Body of pancreas (tissue), 4 donors: ENCODE data around the gene TCF15. TPM values are rescaled to one million over a fixed set of nuclear protein-coding genes. Genes with fewer than 3 reads are reported as not detected.

Experiments used
- ATAC-seq: fragments of 150-250 bp; one replicate; pipeline ENCODE4 v1.9.1; 2016
- DNase-seq, 4 donors: peaks; one replicate each; pipeline ENCODE4 v3.0.0-alpha.2; 2019
- H3K27ac ChIP-seq, 4 donors: fragments of 200-600 bp; sonication (generic); 1 replicate in 3 of 4; 2 replicates in 1 of 4; pipeline versions ENCODE4 v1.5.1 to v1.6.1; 2016 to 2019; ENCODE audit warnings: mild to moderate bottlenecking in 1 of 4, mixed read lengths in 1 of 4, moderate library complexity in 1 of 4
- H3K27me3 ChIP-seq, 2 donors: fragments of 200-600 bp; sonication (generic); one replicate each; pipeline ENCODE4 v1.6.0; 2016; ENCODE audit warnings: mild to moderate bottlenecking in 1 of 2
- H3K36me3 ChIP-seq, 2 donors: fragments of 200-600 bp; sonication (generic); replicated peaks in 1 of 2; 2 replicates each; pipeline ENCODE4 v1.5.1; 2016; ENCODE audit warnings: low read depth in 2 of 2; ENCODE audit not compliant: insufficient read depth in 1 of 2
- H3K4me1 ChIP-seq: fragments of 200-600 bp; sonication (generic); one replicate; pipeline ENCODE4 v1.6.0; 2016
- H3K4me3 ChIP-seq, 2 donors: fragments of 200-600 bp; sonication (generic); 1 replicate in 1 of 2; 2 replicates in 1 of 2; pipeline ENCODE4 v1.5.1; 2016 to 2019
- H3K9me3 ChIP-seq, 3 donors: fragments of 200-600 bp; sonication (generic); 1 replicate in 2 of 3; 2 replicates in 1 of 3; pipeline ENCODE4 v1.5.1; 2016
- POLR2A ChIP-seq, 3 donors: fragments of 450-650 bp; IDR thresholded peaks; one replicate each; pipeline ENCODE4 v1.6.1; 2016; ENCODE audit warnings: antibody characterized with exemption in 3 of 3, mild to moderate bottlenecking in 2 of 3
- WGBS, 2 donors: methylation state at CpG; one replicate each; pipeline ENCODE4 v1.1.5; 2017; 5-methylcytosine and 5-hydroxymethylcytosine counted together
- intact Hi-C: fragments of 100-400 bp; cut with DNase I; formaldehyde crosslinking; loops from one replicate; pipeline ENCODE4 v1.15.1; 2023
- total RNA-seq, 2 donors: library from RNA; depleted of rRNA; stranded (reverse); fragments of >200 nt; gene quantifications; one replicate each; pipeline ENCODE4 v1.1.0, GENCODE V29; 2016
- TF ChIP-seq, protein P1 (sequence below), 7 experiments: fragments of 450-650 bp in 4 of 7; fragments of 200-600 bp in 3 of 7; sonication (generic) in 3 of 7; IDR thresholded peaks; one replicate each; pipeline ENCODE4 v1.5.1; 2016 to 2019; ENCODE audit warnings: antibody characterized with exemption in 7 of 7

TCF15 gene
- total RNA-seq, 2 donors from 2014 or later: not detected

DNA sequence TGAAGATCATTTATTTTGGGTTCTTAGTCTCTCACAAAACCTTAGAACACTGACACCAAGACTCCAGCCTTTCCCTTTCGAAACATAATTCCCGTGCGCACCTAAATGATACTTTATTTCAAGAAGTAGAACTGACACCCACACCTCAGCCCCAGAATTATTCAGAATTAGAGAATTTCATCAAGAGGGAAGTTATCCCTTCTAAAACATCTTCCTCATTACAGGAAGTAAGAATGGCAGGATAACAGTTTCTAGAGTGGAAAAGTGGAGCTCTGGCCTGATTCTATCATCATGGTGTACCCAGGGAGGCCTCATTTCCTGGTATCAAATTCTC, 44.3 kb upstream of the TCF15 start:
- H3K36me3 ChIP-seq: no peaks in the 10 kb centered on the region
- no peak for ATAC-seq
- H3K27me3 ChIP-seq: no peaks in the 10 kb centered on the region
- intact Hi-C loops: no loop called here
- H3K4me1 ChIP-seq: peaks cover 29% of the 10 kb centered on the region
- no peak overlapping the region for H3K4me3 ChIP-seq
- WGBS, 2 donors: 76 to 91% methylated on average over 3 of the region's 3 CpGs
- no peak for DNase-seq
- H3K9me3 ChIP-seq: no peaks in the 10 kb centered on the region
- TF ChIP-seq, protein P1, sequence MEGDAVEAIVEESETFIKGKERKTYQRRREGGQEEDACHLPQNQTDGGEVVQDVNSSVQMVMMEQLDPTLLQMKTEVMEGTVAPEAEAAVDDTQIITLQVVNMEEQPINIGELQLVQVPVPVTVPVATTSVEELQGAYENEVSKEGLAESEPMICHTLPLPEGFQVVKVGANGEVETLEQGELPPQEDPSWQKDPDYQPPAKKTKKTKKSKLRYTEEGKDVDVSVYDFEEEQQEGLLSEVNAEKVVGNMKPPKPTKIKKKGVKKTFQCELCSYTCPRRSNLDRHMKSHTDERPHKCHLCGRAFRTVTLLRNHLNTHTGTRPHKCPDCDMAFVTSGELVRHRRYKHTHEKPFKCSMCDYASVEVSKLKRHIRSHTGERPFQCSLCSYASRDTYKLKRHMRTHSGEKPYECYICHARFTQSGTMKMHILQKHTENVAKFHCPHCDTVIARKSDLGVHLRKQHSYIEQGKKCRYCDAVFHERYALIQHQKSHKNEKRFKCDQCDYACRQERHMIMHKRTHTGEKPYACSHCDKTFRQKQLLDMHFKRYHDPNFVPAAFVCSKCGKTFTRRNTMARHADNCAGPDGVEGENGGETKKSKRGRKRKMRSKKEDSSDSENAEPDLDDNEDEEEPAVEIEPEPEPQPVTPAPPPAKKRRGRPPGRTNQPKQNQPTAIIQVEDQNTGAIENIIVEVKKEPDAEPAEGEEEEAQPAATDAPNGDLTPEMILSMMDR (IDR thresholded peaks at IDR 0.05): no peak
- no peak overlapping the region for H3K27ac ChIP-seq

GRCh38 chr20:653590-654416, 43.7 kb upstream of the TCF15 start:
- Histone ChIP-seq H3K4me1 (peaks cover 29% of the 10 kb centered on the region), H3K27me3 (no peaks in the 10 kb centered on the region), H3K4me3 (peak overlapping the region in 1 of 2 donors; percentile 37), H3K9me3 (no peaks in the 10 kb centered on the region), H3K36me3 (no peaks in the 10 kb centered on the region), H3K27ac (peak overlapping the region; percentile 36 to 87 (median 73))
- DNase-seq (peak in 2 of 4 donors; percentile 22 to 26), ATAC-seq (peak; percentile 8)
- 7 to 14% methylated on average over 9 to 31 of the region's 31 CpGs for WGBS, 2 donors
- intact Hi-C loops: no loop called here
- TF ChIP-seq, protein P1 (IDR thresholded peaks at IDR 0.05): no peak
- peak in 2 of 3 donors; percentile 31 to 63 for TF ChIP-seq POLR2A (IDR thresholded peaks at IDR 0.05)

DNA sequence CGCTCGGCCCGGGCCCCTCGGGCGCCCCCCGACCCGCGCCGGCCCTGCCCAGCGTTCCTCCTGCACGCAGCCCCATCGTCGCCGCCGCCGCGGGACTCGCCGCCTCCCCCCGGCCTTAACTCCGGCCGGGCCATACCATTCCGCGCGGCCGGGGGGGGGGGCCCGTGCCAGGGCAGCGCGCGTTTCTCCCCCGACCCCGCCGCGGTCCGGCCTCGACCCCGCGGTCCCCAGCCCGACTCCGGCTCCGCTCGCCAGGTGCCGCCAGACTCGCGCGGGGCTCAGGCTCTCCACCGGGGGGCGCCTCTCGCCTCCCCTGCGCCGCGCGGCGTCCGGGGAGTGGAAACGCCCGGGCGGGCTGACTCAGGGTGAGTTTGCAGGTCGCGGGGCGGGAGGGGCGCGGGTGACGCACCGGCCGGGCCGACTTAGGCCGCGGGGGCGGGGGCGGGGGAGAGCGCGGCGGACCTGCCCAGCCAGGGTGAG, 43.0 kb upstream of the TCF15 start, which contains the start of gene SRXN1:
Gene SRXN1 (minus strand): TSS at position 91 of the 480 bp plus-strand sequence. CDS start 15 bp downstream, at position 76.
- H3K27ac ChIP-seq: peak within 1 kb of the TSS; percentile 56 to 87 (median 73)
- H3K9me3 ChIP-seq: no peaks in the 10 kb centered on the region
- peaks cover 29% of the 10 kb centered on the region for H3K4me1 ChIP-seq
- peak; percentile 91 to 94 (median 93) for DNase-seq
- H3K4me3 ChIP-seq: peak within 1 kb of the TSS; percentile 37 to 38
- no peak for TF ChIP-seq POLR2A (IDR thresholded peaks at IDR 0.05)
- TF ChIP-seq, protein P1 (IDR thresholded peaks at IDR 0.05): peak in 5 of 7 experiments; percentile 37 to 73 (median 51)
- WGBS, 2 donors: 1% methylated on average over 41 of the region's 74 CpGs; no CpG with 5 or more reads in 1 of the 2 donors
- ATAC-seq: peak; percentile 94
- intact Hi-C loops: no loop called here
- no peaks in the 10 kb centered on the region for H3K27me3 ChIP-seq
- H3K36me3 ChIP-seq: peaks cover 0 to 4% of the 10 kb centered on the region in 2 donors

GRCh38 chr20:652615-653109, 42.6 kb upstream of the TCF15 start:
- Histone ChIP-seq H3K27ac (peak overlapping the region; percentile 56 to 87 (median 73)), H3K4me1 (peaks cover 29% of the 10 kb centered on the region), H3K36me3 (peaks cover 0 to 9% of the 10 kb centered on the region in 2 donors), H3K9me3 (no peaks in the 10 kb centered on the region), H3K4me3 (peak overlapping the region; percentile 36 to 37), H3K27me3 (no peaks in the 10 kb centered on the region)
- 4 to 8% methylated on average over 2 to 26 of the region's 36 CpGs for WGBS, 2 donors
- ATAC-seq (peak; percentile 12), DNase-seq (peak; percentile 27 to 44 (median 39))
- TF ChIP-seq, protein P1 (IDR thresholded peaks at IDR 0.05): no peak
- TF ChIP-seq POLR2A (IDR thresholded peaks at IDR 0.05): no peak
- intact Hi-C loops: no loop called here
